Islet precursor cell (in vitro differentiated cells): ENCODE results near the gene ARV1.
"Not testable (repeated sequence)": the region's sequence is repeated elsewhere in the genome, so short reads cannot be mapped to it uniquely, and the experiment has no call there.

ENCODE experiments used
- DNase-seq: peaks from one replicate; pipeline ENCODE4 v3.0.0-alpha.2; 2018

Gene ARV1

DNA sequence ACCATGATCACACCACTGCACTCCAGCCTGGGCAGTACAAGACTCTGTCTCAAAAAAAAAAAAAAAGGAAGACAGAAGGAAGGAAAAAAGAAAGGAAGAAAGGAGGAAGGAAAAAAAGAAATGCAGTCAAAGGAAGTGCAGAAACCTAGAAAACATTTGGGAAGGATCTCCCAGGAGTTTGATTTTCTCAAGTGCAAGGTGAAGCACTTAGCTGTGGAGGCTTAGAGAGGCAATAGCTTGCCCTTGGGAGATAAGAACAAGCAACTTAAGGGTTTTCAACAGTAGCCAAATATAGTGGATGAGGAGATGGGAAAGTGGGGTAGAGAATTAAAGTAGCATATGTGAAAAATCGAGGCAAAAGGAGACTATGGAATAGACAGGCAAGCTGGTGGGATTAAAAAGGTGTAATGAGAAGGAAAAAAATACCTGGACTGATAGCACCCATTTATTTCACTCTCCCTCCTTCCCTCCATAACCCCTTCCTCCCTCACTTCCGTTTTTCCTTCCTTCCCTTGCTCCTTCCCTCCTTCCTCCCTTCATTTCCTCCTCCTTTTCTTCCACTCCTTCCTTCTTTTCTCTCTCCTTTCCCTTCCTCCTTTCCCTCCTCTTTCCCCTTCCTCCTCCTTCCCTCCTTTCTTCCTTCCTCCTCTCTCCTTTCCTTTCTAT is 68.0 kb downstream of the ARV1 start:
- no peak for DNase-seq

DNA sequence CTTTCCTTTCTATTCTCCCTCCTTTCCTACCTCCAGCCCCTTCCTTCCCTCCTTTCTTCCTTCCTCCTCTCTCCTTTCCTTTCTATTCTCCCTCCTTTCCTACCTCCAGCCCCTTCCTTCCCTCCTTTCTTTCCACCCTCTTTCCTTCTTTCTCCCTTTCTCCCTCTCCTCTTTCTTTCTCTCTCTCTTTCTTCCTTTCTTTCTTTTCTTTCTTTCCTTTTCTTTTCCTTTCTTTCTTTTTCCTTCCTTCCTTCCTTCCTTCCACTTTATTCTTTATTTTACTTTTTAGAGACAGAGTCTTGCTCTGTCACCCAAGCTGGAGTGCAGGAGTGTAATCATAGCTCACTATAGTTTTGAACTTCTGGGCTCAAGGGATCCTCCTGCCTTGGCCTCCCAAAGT is 68.6 kb downstream of the ARV1 start:
- DNase-seq = not testable (repeated sequence)

DNA sequence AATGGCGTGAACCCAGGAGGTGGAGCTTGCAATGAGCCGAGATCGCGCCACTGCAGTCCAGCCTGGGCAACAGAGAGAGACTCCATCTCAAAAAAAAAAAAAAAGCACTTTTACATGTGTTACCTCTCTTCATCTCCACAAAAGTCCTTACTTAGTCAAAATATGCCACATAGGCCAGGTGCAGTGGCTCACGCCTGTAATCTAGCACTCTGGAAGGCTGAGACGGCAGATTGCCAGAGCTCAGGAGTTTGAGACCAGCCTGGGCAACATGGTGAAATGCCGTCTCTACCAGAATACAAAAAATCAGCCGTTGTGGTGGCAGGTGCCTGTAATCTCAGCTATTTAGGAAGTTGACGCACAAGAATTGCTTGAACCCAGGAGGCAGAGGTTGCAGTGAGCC is 69.5 kb downstream of the ARV1 start:
- not testable (repeated sequence) for DNase-seq

DNA sequence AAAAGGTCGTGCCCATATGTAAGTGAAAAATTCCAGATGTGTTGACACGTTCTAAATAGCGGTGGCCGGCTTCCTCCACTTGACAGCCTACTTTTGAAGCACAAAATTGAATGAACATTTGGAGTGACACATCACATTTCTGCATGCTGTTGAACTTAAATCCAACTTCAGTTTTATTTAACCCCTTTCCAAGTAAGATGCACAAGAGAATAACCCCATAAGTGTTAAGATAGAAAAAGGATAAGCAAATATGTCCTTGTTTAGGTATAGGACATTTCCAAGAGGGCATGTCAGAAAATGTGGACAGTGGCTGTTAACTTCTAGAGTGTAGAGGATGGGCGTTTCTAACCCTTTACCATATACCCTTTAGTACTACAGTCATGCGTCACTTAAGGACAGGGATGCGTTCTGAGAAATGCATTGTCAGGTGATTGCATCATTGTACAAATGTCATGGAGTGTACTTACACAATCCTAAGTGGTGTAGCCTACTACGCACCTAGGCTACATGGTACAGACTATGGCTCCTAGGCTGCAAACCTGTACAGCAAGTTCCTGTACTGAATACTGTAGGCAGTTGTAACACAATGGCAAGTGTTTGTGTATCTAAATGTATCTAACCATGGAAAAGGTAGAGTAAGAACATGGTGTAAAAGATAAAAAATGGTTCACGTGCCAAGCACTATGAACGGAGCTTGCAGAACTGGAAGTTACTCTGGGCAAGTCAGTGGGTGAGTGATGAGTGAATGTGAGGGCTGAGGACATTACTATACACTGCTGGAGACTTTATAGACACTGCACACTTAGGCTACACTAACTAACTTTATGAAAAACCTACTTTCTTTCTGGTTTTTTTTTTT is 70.5 kb downstream of the ARV1 start:
- DNase-seq = no peak
